ENCODE results near the gene CRX.
"Not testable (repeated sequence)": the region's sequence is repeated elsewhere in the genome, so short reads cannot be mapped to it uniquely, and the experiment has no call there.

CRX gene

DNA sequence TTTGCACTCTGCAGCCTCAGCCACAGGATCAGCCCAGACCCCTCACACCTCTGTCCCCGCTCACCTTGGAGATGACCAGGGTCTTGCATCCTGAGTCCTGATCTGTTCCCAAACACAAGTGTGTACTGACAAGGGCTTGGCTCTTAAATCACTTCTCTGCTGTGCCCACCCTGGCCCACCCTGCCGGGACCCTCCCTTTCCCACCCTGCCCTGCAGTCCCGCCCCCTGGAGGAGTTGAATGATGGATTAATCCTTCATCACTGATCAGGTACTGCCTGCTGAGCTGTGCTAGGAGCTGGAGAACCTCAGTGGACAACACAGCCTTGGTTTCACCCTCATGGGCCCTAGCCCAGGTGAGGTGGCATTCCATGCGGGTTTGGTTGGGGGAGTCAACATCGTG lies 17.3 kb upstream of the CRX start, which contains the start of gene TPRX1:
TSS of gene TPRX1 (minus strand) at position 101 of the 400 bp plus-strand sequence. CDS start at position 89, 12 bp downstream.
- DNase-seq = not testable (repeated sequence)

DNA sequence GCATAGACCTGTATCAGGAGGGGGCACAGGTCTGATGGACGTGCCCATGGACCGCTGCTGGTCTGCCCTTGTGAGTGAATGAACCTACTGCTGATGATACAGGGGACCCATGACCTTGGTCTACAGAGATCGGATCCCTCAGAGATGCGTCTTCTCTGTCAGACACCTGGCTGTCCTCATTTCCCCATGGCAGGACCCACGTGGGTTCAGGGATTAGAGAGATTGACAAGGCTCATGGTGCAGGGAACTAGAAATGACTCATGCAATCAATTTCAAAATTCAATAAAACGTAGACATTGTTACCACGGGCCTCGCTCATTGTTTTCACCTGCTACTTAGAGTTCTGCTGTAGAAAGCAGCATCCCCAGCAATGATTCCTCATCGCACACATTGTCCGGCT lies 16.4 kb upstream of the CRX start:
- DNase-seq = no peak

- DNase-seq = no peak
These were observed 15.3 kb upstream of the CRX start for GRCh38 chr19:47806435-47806834.

GRCh38 chr19:47813304-47813994 lies 8.3 kb upstream of the CRX start:
- peak; percentile 74 for DNase-seq

DNA sequence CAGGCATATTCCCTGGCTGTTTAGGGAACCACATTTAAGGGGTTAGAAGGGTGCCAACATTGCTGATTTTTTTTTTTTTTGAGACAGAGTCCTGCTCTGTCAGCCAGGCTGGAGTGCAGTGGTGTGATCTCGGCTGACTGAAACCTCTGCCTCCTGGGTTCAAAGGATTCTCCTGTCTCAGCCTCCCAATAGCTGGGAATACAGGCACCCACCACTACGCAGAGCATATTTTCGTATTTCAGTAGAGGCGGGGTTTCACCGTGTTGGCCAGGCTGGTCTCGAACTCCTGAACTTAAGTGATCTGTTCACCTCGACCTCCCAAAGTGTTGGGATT lies 7.8 kb upstream of the CRX start:
- no peak for DNase-seq

GRCh38 chr19:47816270-47816669 lies 5.5 kb upstream of the CRX start:
- DNase-seq = not testable (repeated sequence)

GRCh38 chr19:47818221-47818620 lies 3.5 kb upstream of the CRX start:
- not testable (repeated sequence) for DNase-seq

DNA sequence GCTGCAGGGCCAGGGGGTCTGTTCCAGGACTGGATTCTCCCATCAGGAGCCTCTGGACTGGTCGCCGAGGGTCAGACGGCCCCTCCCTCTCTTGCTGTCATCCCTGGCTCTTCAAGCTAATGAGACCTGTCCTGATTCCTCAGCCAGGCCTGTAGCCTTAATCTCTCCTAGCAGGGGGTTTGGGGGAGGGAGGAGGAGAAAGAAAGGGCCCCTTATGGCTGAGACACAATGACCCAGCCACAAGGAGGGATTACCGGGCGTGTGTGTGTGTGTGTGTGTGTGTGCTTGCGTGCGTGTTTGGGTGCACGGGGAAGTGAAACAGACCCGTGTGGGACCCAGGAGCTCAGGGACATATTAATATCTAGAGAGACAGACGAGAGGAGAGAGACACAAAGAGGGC lies 1.9 kb upstream of the CRX start:
- DNase-seq = no peak

- no peak for DNase-seq
These were observed 1.3 kb upstream of the CRX start for GRCh38 chr19:47820410-47820809.

GRCh38 chr19:47824396-47824795 lies 2.7 kb downstream of the CRX start:
- no peak for DNase-seq

DNA sequence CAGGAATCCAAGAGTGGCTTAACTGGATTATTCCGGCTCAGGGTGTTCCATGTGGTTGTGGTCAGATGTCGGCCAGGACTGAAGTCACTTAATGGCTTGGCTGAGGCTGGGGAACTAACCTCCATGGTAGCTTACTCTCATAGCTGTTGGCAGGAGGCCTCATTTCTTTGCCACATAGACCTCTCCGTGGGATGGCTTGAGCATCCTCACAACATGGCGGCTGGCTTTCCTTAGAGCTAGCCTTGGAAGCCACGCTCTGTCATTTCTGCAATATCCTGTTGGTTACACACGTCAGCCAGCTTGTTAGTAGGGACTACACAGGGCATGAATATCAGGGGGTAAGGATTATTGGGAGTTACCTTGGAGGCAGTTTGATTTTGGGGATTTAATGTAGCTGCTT lies 5.1 kb downstream of the CRX start:
- DNase-seq = no peak

- no peak for DNase-seq
These were observed 11.0 kb downstream of the CRX start for GRCh38 chr19:47832723-47833122.

DNA sequence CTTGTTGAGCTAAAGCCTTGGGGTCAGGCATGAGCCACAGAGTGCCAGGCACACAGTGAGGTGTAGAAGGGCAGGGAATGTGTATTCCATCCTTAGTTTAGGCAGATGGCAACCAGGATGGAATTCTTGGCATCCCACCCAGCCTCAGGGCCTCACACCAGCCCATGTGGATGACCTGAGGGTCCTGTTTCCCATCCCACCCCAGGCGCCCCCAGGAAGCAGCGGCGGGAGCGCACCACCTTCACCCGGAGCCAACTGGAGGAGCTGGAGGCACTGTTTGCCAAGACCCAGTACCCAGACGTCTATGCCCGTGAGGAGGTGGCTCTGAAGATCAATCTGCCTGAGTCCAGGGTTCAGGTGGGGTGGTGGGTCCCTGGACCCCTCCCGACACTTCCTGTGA lies 14.3 kb downstream of the CRX start:
- DNase-seq = no peak

- DNase-seq = no peak
These were observed 17.7 kb downstream of the CRX start for GRCh38 chr19:47839411-47839810.

- no peak for DNase-seq
These were observed 18.2 kb downstream of the CRX start for GRCh38 chr19:47839913-47840312.

DNA sequence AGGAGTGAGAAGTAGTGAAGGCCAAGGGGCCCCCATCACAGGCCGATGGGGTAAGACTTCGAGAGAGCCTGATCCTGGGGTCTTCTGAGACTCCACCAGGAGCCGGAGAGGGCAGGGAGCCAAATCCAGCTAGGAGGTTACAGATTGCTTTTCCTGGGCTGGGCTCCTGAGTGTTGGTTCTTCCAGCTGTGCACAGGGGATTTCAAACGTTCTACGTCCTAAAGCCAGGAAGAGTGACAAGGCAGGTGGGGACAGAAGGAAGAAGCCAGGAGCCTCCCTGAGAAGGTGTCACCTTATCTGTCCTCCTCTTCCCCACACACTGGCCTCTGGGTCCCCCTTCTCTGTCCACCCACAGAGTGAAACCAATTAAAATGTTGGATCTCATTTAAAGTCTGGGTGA lies 21.2 kb downstream of the CRX start:
- no peak for DNase-seq

DNA sequence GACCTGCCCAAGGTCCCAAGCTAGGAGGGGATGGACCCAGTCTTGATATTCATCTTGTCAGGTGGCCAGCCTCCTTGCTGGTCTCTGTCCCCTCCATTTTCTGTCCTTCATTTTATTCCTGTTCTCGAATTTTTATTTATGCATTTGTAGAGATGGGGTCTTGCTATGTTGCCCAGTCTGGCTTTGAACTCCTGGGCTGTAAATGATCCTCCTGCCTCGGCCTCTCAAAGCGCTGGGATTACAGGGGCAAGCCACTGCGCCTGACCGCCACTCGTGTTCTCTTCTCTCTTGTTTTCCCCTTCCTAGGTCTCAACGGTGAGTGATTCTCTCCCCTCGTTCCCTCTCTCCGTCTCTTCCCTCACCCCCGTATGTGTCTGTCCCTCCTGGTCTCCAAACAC lies 26.7 kb downstream of the CRX start:
- no peak for DNase-seq

DNA sequence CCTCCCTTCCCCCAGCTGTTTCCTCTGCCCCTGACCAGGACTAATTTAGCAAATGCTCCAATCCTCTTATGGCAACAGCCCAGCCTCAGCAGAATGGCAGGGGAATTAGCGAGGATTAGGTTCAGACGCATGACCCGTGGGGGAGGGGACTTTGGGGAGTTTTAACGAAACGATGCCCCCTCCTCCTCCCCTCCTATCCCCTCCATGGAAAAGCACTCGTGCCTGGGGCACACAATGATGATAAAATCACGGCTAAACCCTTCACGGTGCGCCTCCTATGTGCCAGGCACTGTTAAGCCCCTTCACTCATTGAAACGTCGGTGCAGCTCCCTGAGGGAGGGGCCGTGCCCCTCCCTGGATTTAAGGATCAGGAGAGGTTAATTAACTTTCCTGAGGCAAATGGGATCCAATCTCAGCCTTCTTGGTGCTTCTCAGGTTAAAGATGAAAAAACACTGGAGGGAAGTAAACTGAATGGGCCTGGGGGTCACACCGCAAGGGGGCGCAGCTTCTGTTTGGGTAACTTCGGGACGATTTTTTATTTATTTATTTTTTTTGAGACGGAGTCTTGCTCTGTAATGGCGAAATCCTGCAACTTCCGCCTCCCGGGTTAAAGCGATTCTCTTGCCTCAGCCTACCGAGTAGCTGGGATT lies 27.2 kb downstream of the CRX start:
- DNase-seq = peak; percentile 2

GRCh38 chr19:47853003-47853402 lies 31.3 kb downstream of the CRX start:
- DNase-seq = no peak

DNA sequence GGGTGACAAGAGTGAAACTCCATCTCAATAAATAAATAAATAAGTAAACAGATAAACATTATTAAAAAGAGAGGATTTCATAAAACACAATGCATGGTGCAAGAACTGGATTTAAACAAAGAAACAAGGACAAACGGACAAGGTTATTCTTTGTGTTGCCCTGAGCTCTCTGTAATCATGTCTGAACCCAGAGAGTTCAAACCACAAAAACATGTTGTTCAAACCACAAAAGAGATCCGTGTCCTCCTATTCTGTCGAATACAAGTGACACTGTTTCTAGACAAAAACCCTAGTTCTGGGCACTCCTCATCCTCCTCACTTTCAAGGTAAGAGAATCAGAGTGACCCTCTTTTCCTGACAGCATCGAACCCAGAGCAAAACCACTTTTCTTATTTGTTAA lies 32.7 kb downstream of the CRX start:
- DNase-seq = no peak

GRCh38 chr19:47858231-47858630 lies 36.5 kb downstream of the CRX start:
- DNase-seq = not testable (repeated sequence)

GRCh38 chr19:47858646-47859285 lies 37.0 kb downstream of the CRX start, which contains the start of gene TPRX2:
Gene TPRX2, plus strand, starts transcription at chr19:47859235. Its CDS starts 12 bp downstream, at chr19:47859247.
- DNase-seq = not testable (repeated sequence)

DNA sequence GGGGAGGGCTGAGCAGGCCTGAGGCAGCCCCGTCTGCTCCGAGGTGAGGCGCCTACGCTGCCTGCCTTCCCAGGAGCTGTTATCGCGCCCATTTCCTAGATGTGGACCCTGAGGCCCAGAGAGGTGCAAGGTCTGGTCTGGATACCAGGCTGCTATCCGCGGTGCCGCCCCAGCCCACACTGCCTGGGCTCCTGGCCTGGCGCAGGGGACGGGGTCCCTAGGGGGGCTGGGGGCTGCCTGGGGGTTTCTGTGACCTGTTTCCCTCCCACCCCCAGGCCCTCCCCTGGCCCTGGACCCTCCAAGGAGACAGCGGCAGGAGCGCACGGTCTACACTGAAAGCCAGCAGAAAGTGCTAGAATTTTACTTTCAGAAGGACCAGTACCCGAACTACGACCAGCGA lies 38.1 kb downstream of the CRX start:
- not testable (repeated sequence) for DNase-seq

DNA sequence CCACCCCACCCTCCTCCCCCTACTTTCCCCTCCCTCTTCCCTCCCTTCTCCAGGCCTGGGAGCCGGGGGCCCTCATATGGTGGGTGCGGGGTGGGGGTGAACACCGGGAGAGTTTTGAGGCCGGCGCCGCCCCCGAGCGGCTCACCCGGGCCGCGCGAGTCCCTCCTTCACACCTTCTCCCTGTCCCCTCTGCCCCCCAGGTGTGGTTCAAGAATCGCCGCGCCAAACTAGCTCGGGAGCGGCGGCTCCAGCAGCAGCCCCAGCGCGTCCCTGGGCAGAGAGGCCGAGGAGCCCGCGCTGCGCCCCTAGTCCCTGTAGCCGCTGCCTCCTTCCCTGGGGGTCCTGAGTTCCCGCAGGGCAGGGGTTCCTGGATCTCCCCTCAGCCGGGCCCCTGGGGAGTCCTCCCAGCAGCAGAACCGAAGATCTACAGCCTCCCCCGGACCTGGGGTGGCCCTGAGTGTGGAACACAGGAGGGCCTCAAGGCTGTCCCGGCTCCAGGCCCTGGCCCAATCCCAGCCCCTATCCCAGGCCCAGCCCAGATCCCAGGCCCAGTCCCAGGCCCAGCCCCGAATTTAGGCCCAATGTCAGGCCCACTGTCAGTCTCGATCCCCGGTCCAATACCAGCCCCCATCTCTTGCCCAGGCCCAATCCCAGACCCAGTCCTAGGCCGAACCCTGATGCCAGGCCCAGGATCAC lies 39.0 kb downstream of the CRX start:
- DNase-seq = no peak

All from activated T-cell treated with anti-CD3 and anti-CD28 coated beads for 4 hours (primary cell).